Measurements from ENCODE around the gene KRT25.

KRT25 gene

GRCh38 chr17:40699371-40699770 lies 55.8 kb downstream of the KRT25 start:
- no peak for DNase-seq (ENCODE audit: insufficient read length, low spot score)
- FAIRE-seq, result no peak

Data from GM19239 (cell line).